Activated CD4-positive, alpha-beta T cell treated with anti-CD3 and anti-CD28 coated beads, Interleukin-10, Interleukin-2, amounts not matched to agents 100 ng/mL and 50 ng/mL, durations not matched to agents 16 hours and 8 hours (primary cell): ENCODE measurements around the gene LEMD3.

Experiments
- DNase-seq: peaks from one replicate; pipeline ENCODE4 v3.0.0-alpha.2; 2020

LEMD3 gene

GRCh38 chr12:65208964-65209654 lies 39.7 kb downstream of the LEMD3 start:
- DNase-seq = no peak

- DNase-seq = peak; percentile 14
Observed at GRCh38 chr12:65209655-65210043, 40.3 kb downstream of the LEMD3 start.

GRCh38 chr12:65217086-65217485 lies 47.7 kb downstream of the LEMD3 start:
- no peak for DNase-seq

- DNase-seq = no peak
Observed at GRCh38 chr12:65220761-65221160, 51.4 kb downstream of the LEMD3 start.

- DNase-seq = no peak
Observed at GRCh38 chr12:65229441-65229840, 60.1 kb downstream of the LEMD3 start.

- DNase-seq = peak; percentile 17
Observed at GRCh38 chr12:65232476-65233077, 63.2 kb downstream of the LEMD3 start.

- DNase-seq = no peak
Observed at GRCh38 chr12:65237153-65237552, 67.8 kb downstream of the LEMD3 start.

GRCh38 chr12:65238609-65239008 lies 69.2 kb downstream of the LEMD3 start:
- no peak for DNase-seq

- DNase-seq = peak; percentile 74
Observed at GRCh38 chr12:65248656-65249633, 79.6 kb downstream of the LEMD3 start.

- DNase-seq = no peak
Observed at GRCh38 chr12:65252515-65252914, 83.1 kb downstream of the LEMD3 start.

- no peak for DNase-seq
Observed at GRCh38 chr12:65257986-65258385, 88.6 kb downstream of the LEMD3 start.

GRCh38 chr12:65259501-65259900 lies 90.1 kb downstream of the LEMD3 start:
- no peak for DNase-seq

- no peak for DNase-seq
Observed at GRCh38 chr12:65263777-65264176, 94.4 kb downstream of the LEMD3 start.

GRCh38 chr12:65266408-65266807 lies 97.0 kb downstream of the LEMD3 start:
- DNase-seq = no peak

- DNase-seq = no peak
Observed at GRCh38 chr12:65269603-65270002, 100.2 kb downstream of the LEMD3 start.

- DNase-seq = no peak
Observed at GRCh38 chr12:65274602-65275272, 105.4 kb downstream of the LEMD3 start.

- DNase-seq = no peak
Observed at GRCh38 chr12:65275627-65276026, 106.2 kb downstream of the LEMD3 start.

- DNase-seq = no peak
Observed at GRCh38 chr12:65276916-65277530, 107.6 kb downstream of the LEMD3 start.

- DNase-seq = no peak
Observed at GRCh38 chr12:65277994-65278575, 108.7 kb downstream of the LEMD3 start.

GRCh38 chr12:65278576-65279368 lies 109.4 kb downstream of the LEMD3 start, which contains the start of gene MSRB3:
Gene MSRB3 (plus strand): TSS chr12:65278683. CDS start chr12:65308580, 29,897 bp downstream.
- DNase-seq = peak; percentile 37
